Sigmoid colon (tissue), 4 donors: ENCODE results near the gene CARD19.

Experiments
- CTCF ChIP-seq, 4 experiments: fragments of 450-650 bp in 3 of 4; fragments of 200-600 bp in 1 of 4; IDR thresholded peaks; one replicate each; pipeline ENCODE4 v1.5.1; 2016 to 2019; ENCODE audit warnings: antibody characterized with exemption in 4 of 4, mild to moderate bottlenecking in 3 of 4, moderate library complexity in 2 of 4
- EP300 ChIP-seq, 4 donors: sonication (generic); formaldehyde crosslinking; IDR thresholded peaks; one replicate each; pipeline ENCODE4 v1.6.1; 2017; ENCODE audit warnings: antibody characterized with exemption in 4 of 4

- no peak for TF ChIP-seq CTCF (IDR thresholded peaks at IDR 0.05)
- no peak for TF ChIP-seq EP300 (IDR thresholded peaks at IDR 0.05)
Observed at GRCh38 chr9:93112116-93112863, 16.3 kb downstream of the CARD19 start.
